NCI-H1417 (cell line): ENCODE measurements around the gene TGIF1.
A peak's percentile ranks its signal among the peaks of the same experiment; 100 is the strongest.

ENCODE experiments used
- DNase-seq, 3 experiments: peaks; one replicate each; lab custom pipeline; 2025; lab: John Stamatoyannopoulos, UW

TGIF1 gene

DNA sequence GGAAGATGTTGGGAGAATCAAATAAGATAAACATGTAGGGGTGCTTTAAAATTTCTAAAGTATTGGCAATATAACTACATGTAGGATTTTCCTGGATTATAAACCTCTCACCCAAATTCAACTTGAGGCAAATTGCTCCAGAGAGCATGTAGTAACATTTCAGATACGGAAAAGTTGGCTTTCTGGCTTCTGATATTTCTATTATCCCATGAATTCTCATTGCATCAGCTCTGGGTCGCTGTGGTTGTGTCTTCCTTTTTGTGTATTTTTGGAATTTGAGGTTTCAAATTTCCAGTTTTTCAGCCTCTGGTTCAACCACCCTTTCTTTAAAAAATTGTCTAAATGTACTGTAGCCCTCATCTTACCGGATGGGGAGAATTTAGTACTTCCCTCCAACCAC is 32.3 kb downstream of the TGIF1 start:
- no peak for DNase-seq

DNA sequence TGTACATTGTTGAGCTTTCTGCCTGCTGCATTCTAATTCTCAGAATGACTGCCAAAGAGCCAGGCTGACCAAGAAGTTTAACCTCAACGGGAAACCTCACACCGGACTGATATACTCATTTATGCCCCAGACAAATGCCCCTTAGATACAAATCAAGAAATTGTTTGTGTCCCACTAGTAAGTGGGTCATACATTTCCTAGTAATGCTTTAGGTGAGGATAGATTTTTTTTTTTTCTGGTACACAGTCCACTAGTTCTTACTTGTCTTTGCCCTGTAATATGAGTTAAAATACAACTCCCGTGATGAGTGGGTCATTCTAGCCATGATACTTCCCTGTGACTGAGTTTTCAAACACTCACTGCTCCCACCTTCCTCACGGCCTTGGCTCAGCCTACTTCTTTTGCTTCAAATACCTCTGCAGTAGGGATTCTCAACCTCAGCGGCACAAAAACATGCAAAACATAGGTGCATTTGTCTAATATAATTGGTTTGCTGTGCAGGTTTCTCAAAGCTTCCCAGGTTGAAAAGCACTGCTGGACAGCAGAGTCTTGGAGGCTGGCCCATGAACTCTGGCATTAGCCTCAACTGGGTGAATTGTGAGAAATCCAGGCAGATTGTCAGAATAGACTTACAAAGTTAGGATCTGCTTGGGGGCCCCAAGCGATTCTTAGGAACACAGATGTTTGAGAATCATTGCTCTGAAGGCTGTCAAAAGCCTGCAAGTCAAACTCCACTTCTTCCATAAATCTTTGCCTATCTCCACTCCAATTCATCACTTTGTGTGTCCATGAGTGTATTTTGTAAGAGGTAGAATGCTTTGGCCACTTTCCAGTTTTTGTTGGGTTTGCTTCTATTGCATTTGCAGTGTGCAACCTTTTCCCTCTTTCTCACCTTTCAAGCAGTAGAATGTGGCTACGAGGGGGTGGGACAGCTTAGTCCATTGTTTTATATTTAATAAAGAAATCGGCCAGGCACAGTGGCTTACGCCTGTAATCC is 35.5 kb downstream of the TGIF1 start:
- DNase-seq, result no peak

DNA sequence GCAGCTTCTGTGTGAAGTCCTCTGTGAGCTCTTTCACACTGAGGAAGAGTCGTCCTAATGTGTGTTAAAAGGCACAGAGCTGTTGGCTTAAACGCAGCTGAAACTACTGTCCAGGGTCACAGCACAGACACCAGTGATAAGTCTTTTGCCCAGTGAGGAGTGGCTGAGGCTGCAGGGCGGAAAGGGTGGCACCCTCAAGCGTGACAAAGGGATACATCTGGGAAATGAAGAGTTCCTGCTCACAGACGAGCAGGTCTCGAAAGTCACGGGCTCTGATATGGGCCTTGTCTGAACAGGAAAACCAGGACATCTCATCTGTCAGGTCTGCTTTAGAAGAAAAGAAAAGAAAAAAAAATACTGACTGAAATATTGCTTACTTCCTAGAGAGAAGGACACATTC is 36.5 kb downstream of the TGIF1 start:
- no peak for DNase-seq

DNA sequence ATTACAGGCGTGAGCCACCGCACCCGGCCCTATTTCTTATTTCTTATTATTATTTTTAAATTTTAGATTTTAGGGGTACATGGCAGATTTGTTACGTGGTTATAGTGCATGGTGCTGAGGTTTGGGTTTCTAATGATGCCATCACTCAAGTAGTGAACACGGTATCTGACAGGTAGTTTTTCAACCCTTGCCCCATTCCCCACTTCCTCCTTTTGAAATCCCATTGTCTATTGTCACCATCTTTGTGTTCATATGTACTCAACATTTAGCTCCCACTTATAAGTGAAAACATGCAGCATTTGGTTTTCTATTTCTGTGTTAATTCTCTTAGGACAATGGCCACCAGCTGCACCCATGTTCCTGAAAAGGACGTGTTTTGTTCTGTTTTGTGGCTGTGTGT is 39.5 kb downstream of the TGIF1 start:
- no peak for DNase-seq

DNA sequence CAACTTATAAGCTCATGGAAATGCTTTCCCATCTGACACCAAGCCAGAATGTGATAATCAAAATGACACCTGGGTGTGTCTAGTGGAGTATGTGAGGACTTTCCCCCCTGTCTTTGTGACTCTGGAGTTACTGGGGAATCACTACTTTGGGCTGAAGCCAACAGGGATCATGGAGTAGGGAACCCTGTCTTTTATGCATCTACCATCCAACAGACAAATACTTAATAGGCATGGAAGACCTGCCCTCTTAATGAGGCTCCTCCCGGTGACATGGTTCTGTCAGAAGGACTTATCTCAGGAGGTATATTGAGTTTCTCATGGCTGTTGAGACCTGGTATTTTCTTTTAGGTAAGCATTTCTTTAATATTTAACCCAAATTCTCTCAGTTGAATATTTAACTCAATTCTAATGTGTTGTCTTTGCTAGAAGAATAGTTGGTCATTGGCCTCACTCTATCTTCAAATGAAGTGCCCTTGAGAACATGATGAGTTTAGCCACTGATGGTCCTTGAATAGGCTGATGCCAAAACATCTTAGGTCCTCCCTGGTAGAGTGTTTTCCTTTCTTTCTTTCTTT is 42.1 kb downstream of the TGIF1 start:
- DNase-seq, result no peak

DNA sequence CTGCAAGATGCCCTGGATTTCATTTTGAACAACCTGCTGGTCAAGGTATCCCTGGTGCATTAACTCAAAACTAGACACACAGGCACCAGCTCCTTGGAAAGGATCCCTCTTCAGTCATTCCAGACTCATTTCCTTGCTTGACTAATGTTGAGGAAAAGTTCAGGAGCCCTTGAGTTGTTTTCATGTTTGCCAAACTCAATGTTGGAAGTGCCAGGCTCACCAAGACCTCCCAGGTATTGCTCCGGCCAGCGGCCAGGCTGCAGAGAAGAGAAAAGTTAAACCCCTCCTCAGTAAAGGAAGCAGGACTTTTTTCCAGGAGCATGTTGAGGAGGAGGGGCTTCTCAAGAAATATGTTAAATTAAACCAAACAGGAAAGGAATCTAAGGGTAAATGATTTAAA is 42.7 kb downstream of the TGIF1 start:
- no peak for DNase-seq

DNA sequence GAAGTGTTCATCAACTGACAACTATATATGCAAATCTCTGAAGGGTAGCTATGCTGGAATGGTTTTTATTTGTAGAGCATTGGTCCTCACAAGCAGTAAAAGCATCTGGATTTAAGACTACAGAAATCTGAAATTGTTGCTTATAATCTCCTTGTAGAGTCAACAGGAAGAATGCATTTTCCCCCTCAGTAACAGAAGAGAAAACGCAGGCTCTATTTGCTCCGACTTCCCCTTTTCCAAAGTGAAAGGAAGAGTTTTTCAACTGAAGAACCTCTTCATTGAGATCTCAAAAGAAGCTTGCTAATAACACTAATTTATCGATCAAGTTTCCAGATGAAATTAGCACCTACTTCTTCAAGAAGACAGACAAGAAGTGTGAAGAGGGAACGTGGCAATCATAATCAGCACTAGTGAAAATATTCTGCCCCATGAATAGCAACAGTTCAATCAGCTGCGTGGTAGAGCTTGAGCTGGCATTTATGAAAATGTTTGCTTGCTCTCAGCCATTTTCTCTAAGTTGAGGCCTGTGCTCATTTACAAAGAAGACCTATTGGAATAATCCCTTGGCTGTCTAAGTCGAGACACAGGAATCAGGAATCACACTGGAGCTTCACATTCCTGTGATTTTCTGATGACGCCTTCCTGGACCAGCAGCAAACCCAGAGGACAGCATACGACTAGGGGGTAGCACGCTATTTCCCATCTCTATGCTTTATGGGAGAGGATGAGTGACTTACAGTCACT is 43.7 kb downstream of the TGIF1 start:
- DNase-seq, result no peak

DNA sequence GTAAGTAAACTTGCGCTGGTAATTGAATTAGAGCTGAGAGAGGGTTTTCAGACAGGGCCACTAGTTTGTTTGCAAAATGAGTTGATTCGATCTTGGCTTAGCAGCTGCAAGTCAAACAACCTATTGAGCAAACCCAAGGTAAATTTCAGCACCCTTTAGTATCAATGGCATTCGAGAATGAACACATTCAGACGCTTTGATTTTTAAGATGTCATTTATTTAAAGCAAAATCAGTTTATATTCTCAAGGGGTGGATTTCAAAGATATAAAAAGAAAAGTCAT is 44.2 kb downstream of the TGIF1 start:
- DNase-seq, result no peak

DNA sequence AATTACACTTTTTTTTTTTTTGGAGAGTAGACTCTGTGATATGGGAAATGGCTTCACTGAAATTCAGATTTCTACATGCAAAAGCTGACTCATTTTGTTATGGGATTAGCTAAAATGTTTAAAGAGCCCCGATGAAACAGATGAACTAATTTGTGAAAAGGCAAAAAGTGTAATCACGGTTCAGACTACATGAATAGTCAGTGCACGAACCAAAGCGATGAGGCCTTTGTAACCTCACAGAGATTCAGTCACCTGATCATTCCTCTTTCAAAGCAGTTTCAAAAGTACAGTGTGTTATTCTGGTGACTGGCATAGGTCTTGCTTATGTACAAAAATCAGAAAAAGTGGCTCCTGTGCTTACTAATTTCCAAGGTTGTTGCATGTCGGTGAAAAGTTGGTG is 44.6 kb downstream of the TGIF1 start:
- DNase-seq, result no peak

DNA sequence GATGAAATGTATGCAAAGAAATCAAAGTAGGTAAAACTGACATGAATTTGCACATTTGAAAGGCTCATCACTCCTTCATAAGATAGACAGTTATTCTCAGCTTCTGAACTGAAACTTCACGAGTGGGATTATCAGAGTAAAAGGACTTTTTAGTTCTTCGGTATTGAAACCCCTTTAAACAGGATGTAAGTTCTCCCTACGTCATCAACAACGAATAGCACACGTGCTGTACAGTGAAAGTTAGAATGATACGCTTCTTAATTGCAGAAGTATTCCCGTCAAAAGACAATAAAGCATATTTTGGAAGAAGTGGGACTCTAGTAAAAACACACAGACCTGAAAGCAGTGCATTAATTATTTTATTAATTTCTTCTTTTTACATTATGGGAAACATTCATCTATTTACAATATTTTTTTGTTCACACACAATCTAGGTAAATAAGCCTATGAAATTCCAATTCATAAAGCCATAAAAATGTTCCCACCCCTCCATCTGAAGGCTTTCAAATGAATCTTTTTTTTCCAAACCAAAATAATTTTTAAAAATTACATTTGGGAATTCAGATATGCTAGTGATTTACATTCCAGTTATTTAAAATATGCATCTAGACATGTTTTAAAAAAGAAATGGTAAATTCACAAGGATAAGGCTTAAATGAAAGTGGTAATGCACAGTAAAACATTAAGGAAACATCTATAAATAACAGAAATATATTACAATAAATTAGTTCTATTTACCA is 45.9 kb downstream of the TGIF1 start:
- no peak for DNase-seq

DNA sequence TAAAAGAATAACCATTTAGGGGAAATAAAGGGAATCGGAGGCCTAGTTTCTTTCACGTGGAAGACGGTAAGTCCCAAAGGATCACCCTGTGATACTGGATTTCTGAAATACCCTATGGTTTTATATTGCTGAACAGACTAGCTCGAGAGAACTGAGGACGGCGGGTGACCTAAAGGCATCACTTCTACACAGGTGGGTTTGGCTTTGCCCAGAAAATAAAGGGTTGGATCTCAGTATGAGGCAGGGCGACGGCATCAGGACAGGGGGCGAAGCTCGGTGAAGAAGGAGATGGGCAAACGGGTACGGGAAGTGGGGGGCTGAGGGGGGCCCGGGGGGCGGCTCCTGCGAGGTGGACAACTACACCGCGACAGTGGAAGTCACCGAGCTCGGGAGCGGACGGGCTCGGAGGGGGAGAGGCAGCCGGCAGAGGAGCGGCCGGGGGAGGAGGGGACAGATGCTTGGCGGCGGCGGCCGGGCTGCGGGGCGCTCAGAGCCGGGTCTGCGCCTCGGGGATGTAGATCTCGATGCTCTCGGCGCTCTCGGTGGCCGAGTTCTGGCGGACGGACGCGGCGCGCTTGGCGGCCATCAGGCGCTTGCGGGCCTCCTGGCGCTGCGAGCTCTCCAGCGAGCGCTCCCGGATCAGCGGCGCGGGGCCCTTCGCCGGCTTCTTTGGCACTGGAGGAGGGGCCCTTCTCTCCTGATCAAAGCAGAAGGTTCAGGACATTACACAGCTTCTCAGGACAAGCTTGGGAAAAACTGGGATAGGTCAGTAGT is 48.9 kb downstream of the TGIF1 start:
- DNase-seq, result peak in 2 of 3 experiments; percentile 66 to 78

DNA sequence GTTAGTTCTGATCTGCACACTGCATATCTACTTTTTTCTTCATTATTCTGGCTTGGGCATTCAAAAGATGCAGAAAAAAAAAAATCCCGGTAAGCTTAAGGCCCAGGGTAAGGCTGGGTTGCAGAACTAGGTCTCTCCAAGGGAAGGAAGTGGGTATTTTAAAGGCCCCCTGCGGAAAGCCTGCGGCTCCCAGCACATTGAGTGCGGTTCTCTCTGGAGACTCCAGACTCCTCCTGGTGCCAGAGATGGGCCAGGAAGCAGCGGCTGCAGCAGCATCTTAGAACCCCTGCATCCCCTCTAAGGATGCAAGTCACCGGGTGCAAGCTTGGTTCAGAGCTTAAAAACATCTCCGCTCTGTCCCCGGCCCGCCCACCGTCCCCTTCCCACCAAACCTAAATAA is 49.5 kb downstream of the TGIF1 start:
- DNase-seq, result peak in 2 of 3 experiments; percentile 54 to 73

DNA sequence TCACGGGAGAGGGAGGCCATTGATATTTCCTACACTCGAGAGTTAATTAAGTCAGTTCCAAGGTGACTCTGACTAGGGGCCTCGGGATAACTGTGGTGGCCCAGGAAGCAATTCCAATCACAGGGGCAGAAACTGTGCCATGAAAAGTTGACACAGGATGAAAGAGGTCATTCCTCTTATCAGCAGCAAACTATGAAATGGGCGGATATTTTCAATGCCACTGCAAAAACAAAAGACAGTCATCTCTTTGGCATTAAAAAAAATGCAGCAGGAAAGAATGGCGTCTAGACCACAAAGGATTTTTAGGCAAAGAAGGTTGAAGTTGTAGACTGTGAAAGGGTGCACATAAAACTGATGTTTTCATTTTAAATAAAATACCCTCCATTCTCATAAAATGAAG is 50.0 kb downstream of the TGIF1 start:
- no peak for DNase-seq

DNA sequence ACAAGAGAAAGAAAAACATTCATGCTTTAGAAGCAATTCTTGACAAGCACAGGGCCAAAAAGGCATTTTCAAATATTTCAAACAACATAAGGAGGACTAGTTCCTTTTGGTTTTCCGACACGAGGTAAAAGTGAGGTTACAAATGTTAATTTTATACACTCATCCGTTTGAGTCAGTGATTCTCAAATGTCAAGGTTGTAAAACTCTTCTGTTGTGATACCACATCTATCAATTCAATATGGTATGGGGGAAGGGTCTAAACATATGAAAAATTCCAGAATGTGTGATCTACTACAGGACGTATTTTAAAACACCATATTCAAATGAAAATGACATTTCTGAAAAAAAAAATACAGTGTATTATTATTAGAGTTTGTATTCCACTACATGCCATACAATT is 52.7 kb downstream of the TGIF1 start:
- no peak for DNase-seq

DNA sequence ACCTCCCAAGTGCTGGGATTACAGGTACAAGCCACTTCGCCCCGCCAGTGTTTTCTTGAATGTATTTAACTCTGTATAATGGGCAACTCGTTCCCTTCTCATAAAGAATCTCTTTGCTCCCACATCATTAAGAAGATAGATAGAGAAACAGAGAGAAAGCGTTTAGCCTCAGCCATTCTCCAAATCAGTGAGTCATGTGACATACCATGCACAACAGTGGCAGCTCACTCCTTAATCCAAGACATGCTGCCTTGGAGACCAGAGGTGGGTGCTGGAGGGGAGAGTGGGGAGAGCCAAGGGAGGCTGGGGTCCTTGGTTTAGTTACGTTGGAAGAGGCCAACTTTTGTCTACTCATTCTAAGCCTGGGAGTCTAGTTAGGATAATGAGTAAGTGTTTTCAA is 54.7 kb downstream of the TGIF1 start:
- DNase-seq, result no peak

DNA sequence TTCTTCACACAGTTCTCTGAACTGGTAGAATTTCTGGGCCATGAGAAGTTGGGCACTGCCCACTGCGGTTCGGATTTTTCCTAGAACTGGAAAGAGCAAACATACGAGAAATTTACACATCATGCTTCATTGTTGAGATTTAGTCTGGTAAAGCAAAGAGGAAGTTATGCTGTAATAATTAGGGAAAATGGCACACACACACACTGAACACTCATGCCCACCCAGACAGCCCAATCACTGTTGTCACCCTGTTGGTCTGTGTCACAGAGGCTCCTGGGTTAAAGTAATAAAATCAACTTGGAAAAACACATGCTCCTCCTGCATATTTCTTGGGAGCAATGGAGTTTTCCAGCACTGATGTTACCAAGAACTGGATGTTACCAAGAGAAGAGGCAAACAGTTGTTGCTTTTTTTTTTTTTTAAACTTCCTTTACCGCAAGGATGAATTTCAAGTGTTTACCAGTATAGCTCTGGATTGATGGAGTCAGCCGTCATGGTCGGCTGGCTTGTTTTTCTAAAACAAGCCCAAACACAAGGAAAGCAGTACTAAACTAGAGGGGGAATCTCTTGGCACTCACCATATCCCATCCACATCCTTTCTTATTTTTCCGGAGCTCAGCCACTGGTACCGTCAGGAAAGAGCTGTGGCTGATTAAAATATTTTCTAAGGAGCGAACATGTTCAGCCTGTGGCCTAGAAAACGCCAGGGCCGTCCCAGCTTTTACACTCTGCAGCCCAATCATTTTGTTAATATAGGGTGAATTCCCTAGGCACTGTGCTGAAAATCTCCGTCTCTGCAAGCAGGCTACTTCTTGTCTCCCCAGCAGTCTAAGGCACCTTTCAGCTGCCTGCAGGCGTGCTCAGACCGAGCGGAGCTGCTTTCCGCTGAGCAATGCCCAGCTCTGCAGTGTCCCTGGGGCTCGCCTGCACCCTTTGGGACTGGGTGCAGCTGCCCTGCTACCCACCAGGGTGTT is 58.9 kb downstream of the TGIF1 start:
- DNase-seq, result peak in 2 of 3 experiments; percentile 25 to 78
